Transverse colon (tissue), 4 donors: Measurements from ENCODE around the gene MIR17HG.

ENCODE experiments used
- CTCF ChIP-seq, 5 experiments: fragments of 200-600 bp in 3 of 5; fragments of 450-650 bp in 2 of 5; sonication (generic) in 3 of 5; IDR thresholded peaks; 1 replicate in 2 of 5; 2 replicates in 3 of 5; pipeline ENCODE4 v1.5.1; 2016 to 2017; ENCODE audit warnings: antibody characterized with exemption in 5 of 5, inconsistent platforms in 3 of 5, mild to moderate bottlenecking in 2 of 5, moderate library complexity in 1 of 5
- EP300 ChIP-seq: sonication (generic); formaldehyde crosslinking; IDR thresholded peaks from one replicate; pipeline ENCODE4 v1.6.1; 2017; ENCODE audit warnings: antibody characterized with exemption, low read depth
- POLR2A ChIP-seq: fragments of 450-650 bp; IDR thresholded peaks from one replicate; pipeline ENCODE4 v1.6.1; 2016; ENCODE audit warnings: antibody characterized with exemption, mild to moderate bottlenecking, moderate library complexity
- POLR2AphosphoS5 ChIP-seq, 3 donors: sonication (generic); formaldehyde crosslinking; IDR thresholded peaks; one replicate each; pipeline ENCODE4 v1.6.1; 2016; ENCODE audit warnings: antibody characterized with exemption in 3 of 3

- TF ChIP-seq CTCF (IDR thresholded peaks at IDR 0.05): no peak
- TF ChIP-seq EP300: no peak
- no peak for TF ChIP-seq POLR2A
- no peak for TF ChIP-seq POLR2AphosphoS5 (IDR thresholded peaks at IDR 0.05)
Measured at GRCh38 chr13:91331047-91331915, 16.2 kb upstream of the MIR17HG start.
